ENCODE data around the gene CHD2.

Gene CHD2

GRCh38 chr15:92898988-92899582 is 1.0 kb upstream of the CHD2 start:
- no peak for TF ChIP-seq SIN3A (IDR thresholded peaks at IDR 0.05; ENCODE audit: borderline replicate concordance, insufficient read depth, low read length)
- TF ChIP-seq TAF1 (IDR thresholded peaks at IDR 0.05; ENCODE audit: borderline replicate concordance, insufficient read depth, low read length) = no peak
- no peak for TF ChIP-seq REST (IDR thresholded peaks at IDR 0.05; ENCODE audit: insufficient read depth in 1 of 2, low read depth in 2 of 2, low read length in 2 of 2)
- no peak for TF ChIP-seq POLR2AphosphoS5 (IDR thresholded peaks at IDR 0.05; ENCODE audit: low read depth, low read length)
- no peak for TF ChIP-seq FOXP2 (optimal IDR thresholded peaks at IDR 0.05; ENCODE audit: borderline replicate concordance, extremely low read depth, extremely low read length, insufficient read depth)

- no peak for TF ChIP-seq FOXP2 (optimal IDR thresholded peaks at IDR 0.05; ENCODE audit: borderline replicate concordance, extremely low read depth, extremely low read length, insufficient read depth)
- TF ChIP-seq SIN3A (IDR thresholded peaks at IDR 0.05; ENCODE audit: borderline replicate concordance, insufficient read depth, low read length) = no peak
- TF ChIP-seq REST (IDR thresholded peaks at IDR 0.05; ENCODE audit: insufficient read depth in 1 of 2, low read depth in 2 of 2, low read length in 2 of 2) = no peak
- TF ChIP-seq TAF1 (IDR thresholded peaks at IDR 0.05; ENCODE audit: borderline replicate concordance, insufficient read depth, low read length) = no peak
- TF ChIP-seq POLR2AphosphoS5 (IDR thresholded peaks at IDR 0.05; ENCODE audit: low read depth, low read length) = no peak
These were observed 550 bp upstream of the CHD2 start for GRCh38 chr15:92899601-92899947.

GRCh38 chr15:92900731-92901071 is 577 bp downstream of the CHD2 start:
- no peak for TF ChIP-seq POLR2AphosphoS5 (IDR thresholded peaks at IDR 0.05; ENCODE audit: low read depth, low read length)
- TF ChIP-seq SIN3A (IDR thresholded peaks at IDR 0.05; ENCODE audit: borderline replicate concordance, insufficient read depth, low read length) = no peak

- TF ChIP-seq FOXP2 (optimal IDR thresholded peaks at IDR 0.05; ENCODE audit: borderline replicate concordance, extremely low read depth, extremely low read length, insufficient read depth) (no peak), SIN3A (IDR thresholded peaks at IDR 0.05; ENCODE audit: borderline replicate concordance, insufficient read depth, low read length) (no peak), POLR2AphosphoS5 (IDR thresholded peaks at IDR 0.05; ENCODE audit: low read depth, low read length) (no peak), TAF1 (IDR thresholded peaks at IDR 0.05; ENCODE audit: borderline replicate concordance, insufficient read depth, low read length) (no peak), REST (IDR thresholded peaks at IDR 0.05; ENCODE audit: insufficient read depth in 1 of 2, low read depth in 2 of 2, low read length in 2 of 2) (no peak)
These were observed 1.1 kb downstream of the CHD2 start for GRCh38 chr15:92901072-92901761.

- TF ChIP-seq FOXP2 (optimal IDR thresholded peaks at IDR 0.05; ENCODE audit: borderline replicate concordance, extremely low read depth, extremely low read length, insufficient read depth) (no peak), SIN3A (IDR thresholded peaks at IDR 0.05; ENCODE audit: borderline replicate concordance, insufficient read depth, low read length) (no peak), POLR2AphosphoS5 (IDR thresholded peaks at IDR 0.05; ENCODE audit: low read depth, low read length) (no peak)
These were observed 1.9 kb downstream of the CHD2 start for GRCh38 chr15:92901995-92902394.

Data from PFSK-1 (cell line).